ENCODE data around the gene CERK.

CERK gene

DNA sequence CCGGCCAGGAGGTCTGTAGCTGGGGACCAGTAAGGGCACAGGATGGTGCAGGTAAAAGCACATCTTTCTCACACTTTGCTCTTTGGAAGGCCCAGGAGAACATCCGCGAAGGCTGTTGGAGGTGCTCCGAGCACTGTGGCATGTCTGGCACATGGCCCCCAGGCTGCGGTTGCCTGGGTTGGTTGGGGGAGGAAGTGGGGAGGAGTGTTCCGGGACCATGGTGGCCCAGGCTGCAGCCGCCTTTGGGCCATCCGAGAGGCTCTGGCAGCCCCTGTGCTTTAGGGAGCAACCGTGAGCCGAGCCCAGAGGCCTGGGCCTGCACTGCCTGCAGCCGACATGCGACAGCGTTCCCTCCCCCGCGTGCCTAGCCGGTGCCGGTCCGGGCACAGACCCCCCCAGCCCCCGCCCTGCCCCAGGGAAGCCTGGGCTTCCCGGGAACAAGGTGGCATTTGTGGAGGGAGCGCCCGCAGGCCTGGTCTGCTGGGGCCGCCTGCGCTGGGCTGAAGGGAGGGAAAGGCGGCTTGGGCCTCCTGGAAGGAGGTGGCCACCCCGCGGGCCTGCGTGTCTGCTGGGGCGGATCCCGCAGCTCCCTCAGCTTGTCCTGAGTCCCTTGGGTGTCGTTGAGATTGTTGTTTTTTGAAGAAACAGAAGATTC lies 59.9 kb downstream of the CERK start:
- no peak for DNase-seq (ENCODE audit: low read depth in 2 of 2)

- DNase-seq (ENCODE audit: low read depth in 2 of 2) = no peak
Observed at GRCh38 chr22:46677323-46678002, 60.6 kb downstream of the CERK start.

- DNase-seq (ENCODE audit: low read depth in 2 of 2) = no peak
Observed at GRCh38 chr22:46676881-46677280, 61.2 kb downstream of the CERK start.

DNA sequence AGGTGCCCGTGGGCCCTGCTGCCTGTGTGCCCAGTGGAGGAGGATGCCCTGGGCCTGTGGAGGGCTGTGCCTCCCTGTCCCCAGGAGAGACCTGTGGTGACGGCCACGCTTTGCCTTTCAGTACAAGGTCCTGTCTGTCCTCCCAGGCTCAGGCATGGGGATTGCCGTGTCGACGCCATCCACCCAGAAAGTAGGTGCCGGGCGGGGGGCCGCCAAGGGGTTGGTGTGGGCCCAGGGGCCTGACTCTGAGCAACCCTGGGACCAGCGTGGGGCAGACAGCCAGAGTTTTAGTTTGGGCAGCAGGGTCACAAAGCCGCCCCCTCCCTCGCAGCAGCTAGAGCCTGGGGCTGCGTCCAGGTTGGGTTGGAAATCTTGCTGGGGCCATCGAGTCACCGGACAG lies 61.6 kb downstream of the CERK start:
- DNase-seq (ENCODE audit: low read depth in 2 of 2) = no peak

DNA sequence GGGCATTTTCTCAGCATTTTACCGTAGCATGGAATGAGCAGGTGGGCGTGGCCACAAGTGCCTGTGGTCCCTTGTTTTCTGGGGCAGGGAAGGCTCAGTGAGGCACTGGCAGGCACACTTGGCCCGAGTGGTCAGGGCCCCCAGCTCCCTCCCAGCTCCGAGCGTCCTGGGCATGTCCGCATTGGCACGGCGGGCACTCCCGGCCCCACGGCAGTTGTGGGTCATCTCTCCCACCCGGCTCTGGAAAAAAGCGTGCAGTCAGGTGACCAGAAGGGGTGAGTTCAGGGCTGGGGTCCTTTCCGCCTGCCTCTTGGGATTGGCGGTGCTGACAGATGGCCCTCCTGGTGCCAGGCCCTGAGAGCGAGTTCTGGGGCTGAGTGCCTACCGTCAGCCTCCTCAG lies 62.1 kb downstream of the CERK start:
- no peak for DNase-seq (ENCODE audit: low read depth in 2 of 2)

DNA sequence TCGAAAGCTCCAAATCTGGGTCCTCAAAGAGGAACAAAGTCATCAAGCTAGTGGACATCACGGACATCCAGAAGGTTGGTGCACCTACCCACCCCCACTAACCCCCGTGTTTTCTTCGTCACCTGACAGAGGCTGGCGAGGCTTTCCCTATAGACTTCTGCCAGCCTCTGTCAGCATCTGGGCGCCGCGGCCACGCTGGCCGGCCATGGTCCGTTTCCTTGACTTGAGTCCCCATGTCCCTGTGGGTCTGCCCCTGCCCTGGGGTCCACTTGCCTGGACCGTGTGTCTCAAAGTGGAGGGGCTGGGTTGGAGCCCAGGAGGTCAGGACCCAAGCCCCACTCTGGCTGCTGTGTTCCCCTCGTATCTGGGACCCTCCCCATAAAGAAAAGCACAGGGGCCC lies 62.6 kb downstream of the CERK start:
- no peak for DNase-seq (ENCODE audit: low read depth in 2 of 2)

DNA sequence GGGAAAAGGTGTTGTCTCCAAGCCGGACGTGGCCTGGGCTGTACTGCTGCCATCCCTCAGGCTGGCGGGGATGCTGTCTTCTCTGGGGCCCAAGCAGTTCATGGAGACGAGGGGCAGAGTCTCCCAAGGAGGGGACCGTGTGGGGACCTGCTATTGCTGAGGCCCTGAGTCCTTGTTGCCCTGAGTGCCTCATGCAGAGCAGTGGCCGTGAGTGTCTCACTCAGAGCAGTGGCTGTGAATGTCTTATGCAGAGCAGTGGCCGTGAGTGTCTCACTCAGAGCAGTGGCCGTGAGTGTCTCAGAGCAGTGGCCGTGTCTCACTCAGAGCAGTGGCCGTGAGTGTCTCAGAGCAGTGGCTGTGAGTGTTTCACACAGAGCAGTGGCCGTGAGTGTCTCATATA lies 63.1 kb downstream of the CERK start:
- DNase-seq (ENCODE audit: low read depth in 2 of 2) = no peak

DNA sequence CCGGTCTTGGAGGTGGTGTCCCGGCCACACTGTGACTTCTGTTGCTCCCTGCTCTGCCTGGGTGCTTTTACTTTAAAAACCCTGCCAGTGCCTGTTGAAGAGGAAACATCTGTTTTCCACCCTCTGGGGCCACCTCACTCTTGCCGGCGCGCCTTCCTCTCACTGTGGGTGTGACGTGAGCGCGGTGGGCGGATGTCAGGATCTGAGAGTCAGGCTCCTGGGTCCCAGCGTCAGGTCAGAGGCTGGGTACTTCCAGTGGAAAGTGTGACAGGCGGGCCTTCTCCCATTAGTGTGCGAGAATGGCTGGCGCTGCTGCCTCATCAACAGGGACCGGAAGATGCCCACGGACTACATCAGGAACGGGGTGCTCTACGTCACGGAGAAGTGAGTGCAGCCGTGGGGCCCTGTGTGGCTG lies 63.7 kb downstream of the CERK start:
- peak; percentile 81 to 86 for DNase-seq (ENCODE audit: low read depth in 2 of 2)

DNA sequence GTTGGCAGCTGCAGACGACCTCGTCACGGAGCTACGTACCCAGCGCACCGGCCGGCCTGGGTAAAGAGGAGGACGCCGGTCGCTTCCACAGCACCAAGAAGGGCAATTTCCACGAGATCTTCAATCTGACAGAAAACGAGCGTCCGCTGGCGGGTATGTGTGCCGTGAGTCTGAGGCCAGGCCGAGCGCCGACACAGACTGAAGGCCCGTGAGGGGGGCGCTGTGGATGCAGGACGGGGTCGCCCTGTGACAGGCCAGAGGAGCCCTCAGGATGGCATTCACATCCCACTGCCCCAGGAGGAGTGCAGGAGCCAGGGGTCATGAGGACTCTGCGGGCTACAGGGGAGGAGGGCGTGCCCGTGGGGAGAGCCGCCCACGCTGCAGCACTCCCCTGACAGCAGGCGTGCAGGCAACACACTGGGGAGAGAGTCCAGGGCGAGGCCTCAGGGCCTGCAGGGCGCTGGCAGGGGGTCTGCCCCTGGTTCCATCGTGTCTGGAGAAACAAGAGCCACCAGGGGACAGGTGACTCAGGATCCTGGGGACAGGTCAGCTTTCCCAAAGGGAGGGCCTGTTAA lies 64.3 kb downstream of the CERK start:
- no peak for DNase-seq (ENCODE audit: low read depth in 2 of 2)

DNA sequence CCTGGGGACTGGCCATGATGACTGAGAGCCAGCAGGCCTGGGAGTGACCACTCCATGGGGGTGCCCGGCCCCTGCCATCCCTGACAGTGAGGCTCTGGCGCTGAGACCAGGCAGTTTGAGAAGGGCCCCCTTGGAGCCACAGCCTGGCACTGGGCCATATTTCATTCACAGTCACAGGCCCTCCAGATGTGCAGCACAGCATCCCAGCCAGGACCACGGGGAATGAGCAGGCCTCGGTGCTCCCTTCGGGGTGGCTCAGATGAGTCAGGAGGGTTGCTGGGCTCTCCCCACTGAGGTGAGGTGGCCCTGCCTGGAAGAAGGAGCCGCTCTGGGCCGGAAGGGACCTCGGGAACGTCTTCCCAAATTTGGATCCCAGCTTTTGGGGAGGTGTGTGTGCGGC lies 64.8 kb downstream of the CERK start:
- DNase-seq (ENCODE audit: low read depth in 2 of 2) = no peak

GRCh38 chr22:46672731-46673130 lies 65.3 kb downstream of the CERK start:
- DNase-seq (ENCODE audit: low read depth in 2 of 2) = no peak

DNA sequence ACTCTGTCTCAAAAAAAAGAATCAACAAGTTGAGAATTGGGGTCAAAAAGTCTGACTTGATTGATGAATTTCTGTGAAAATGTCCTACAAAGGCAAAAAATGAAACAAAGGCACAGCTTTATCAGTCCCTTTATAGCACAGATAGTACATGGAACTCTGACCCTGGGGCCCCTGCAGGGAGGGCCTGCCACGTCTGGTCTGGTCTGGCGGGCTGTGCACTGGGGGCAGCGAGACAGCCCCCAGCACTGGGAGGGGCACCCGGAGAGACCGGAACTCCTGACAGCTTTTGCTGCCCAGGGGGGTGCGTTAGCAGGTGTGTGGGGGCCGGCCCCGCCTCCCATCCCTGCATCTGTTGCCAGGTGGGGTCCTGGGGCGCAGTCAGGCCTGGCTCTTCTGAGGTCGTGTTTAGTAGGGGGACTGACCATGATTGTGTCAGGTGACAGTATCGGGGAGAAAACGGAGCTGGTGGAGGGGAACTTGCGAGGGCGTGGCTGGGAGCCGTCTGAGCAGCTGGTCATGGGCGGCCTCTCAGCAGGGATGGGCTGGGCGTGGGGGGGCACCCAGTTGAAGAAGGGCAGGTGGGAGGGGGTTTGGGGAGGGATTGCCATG lies 66.1 kb downstream of the CERK start:
- no peak for DNase-seq (ENCODE audit: low read depth in 2 of 2)

DNA sequence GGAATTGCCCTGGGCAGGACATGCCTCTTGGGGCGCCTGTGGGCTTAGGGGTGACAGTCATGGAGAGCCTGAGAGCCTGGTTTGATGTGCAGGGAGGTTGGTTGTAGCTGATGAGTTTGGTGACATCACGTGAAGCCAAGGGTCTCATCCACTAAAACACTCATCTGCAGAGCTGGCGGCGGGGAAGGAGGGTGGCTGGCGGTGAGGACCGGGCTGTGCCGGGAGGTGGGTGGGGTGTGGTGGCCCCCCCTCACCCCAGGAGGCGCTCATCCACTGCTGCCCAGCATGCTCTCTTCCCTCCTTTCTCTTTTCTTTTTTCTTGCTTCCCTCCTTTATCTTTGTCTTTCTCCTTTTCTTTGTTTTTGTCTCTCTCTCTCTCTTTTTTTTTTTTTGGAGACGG lies 68.9 kb downstream of the CERK start:
- DNase-seq (ENCODE audit: low read depth in 2 of 2) = no peak

GRCh38 chr22:46668116-46668515 lies 69.9 kb downstream of the CERK start:
- no peak for DNase-seq (ENCODE audit: low read depth in 2 of 2)

GRCh38 chr22:46667245-46667623 lies 70.8 kb downstream of the CERK start:
- DNase-seq (ENCODE audit: low read depth in 2 of 2) = no peak

- DNase-seq (ENCODE audit: low read depth in 2 of 2) = no peak
Observed at GRCh38 chr22:46666577-46667244, 71.3 kb downstream of the CERK start.

DNA sequence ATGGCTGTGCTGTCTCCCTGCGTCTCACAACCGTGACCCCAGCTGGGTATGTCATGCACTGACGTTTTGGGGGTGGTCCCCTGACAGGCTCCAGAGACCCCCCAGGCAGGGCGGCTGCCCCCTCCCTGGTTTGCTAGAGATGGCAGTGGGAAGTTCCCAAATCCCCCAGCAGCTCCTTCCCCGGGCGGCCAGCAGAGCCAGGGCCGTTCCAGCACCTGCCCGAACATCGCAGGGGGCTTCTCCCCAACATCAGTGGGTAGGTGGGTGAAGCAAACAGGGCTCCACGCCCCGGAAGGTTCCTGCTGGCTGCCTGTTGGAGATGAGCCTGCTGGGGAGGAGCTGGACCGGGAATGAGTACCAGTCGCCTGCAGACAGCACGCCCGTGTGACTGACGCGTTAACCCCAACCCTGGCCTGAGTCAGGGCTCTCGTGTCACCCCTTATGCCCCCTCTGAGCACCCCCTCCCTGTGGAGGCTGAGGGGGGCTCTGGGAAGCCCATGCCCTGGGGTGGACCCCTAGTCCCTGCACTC lies 72.2 kb downstream of the CERK start:
- no peak for DNase-seq (ENCODE audit: low read depth in 2 of 2)

DNA sequence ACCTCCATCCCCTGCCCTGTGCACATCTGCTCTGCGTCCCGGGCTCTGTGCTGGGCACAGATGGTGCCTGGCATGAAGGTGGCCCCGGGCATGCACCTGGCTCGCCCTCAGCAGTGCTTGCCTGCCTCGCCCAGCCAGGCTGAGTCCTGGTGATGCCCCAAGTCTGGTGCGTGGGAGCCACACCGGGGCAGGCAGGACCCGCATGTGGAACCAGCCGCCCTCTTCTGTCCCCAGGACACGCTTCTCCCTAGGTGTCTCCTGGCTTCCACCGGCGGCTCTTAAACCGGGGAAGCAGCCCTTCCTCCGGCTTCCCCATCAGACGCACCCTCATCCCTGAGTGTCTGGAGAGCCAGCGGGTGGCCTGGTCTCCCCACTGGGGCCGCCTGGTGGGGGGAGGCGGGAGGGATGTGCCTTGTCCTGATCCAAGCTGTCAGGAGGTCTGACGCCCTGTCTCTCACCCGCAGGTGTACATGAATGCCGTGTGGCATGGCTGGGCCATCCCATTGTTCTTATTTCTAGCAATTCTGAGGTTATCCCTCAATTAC lies 72.8 kb downstream of the CERK start:
- DNase-seq (ENCODE audit: low read depth in 2 of 2) = no peak

DNA sequence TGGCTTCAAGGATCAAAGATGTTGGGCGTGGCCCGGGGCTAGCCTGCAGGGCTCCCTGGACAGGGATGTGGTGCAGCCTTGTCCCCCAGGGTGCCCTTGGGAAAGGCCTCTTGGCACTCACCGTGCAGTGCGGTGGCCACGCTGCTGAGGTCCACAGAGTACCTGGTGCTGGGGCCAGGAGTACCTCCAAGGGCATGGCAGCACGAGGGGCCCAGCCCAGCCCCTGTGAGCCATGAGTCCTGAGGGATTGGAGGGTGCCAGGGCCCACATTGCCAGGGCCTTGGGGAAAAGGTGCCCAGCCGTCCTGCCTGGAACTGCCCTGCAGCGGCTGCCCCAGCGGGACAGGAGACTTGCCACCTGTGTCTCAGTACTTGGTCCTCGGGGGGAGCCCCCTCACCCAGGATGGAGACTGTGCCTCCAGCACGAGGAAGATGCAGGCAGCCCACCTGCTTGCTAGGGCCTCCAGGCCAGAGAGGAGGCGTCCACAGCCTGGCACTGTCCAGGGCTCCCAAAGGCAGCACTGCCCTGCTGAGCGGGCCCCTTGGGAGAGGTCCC lies 73.7 kb downstream of the CERK start:
- no peak for DNase-seq (ENCODE audit: low read depth in 2 of 2)

GRCh38 chr22:46663436-46664100 lies 74.5 kb downstream of the CERK start:
- no peak for DNase-seq (ENCODE audit: low read depth in 2 of 2)

DNA sequence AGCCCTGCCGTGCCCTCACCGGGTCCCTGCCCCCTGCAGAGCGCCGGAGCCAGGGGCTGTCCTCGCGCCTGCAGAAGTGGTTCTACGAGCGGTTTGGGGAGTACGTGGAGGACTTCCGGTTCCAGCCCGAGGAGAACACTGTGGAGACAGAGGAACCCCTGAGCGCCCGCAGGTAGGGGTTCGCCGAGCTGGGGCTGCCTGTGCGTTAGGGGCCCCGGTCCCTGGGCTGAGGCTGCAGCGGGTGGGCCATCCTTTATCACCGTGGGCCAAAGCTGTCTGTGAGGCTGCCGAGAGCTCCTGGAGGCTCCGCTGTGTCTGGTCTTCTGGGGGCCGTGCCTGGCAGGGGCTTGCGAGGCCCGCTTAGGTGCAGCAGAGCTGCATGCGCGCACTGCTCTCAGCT lies 75.1 kb downstream of the CERK start:
- no peak for DNase-seq (ENCODE audit: low read depth in 2 of 2)
